AG09309 (cell line): Measurements from ENCODE around the gene DUSP15.

Experiments used
- DNase-seq: peaks from one replicate; pipeline ENCODE4 v3.0.0-alpha.2; 2010; ENCODE audit warnings: low read depth
- H3K4me3 ChIP-seq: 2 replicates; pipeline ENCODE4 v1.5.1; 2011; ENCODE audit warnings: mild to moderate bottlenecking, low read depth, low read length, moderate library complexity; ENCODE audit not compliant: control insufficient read depth
- TF ChIP-seq, protein P1 (sequence below): IDR thresholded peaks from 2 replicates; pipeline ENCODE4 v1.5.1; 2011; ENCODE audit warnings: mild to moderate bottlenecking, low read depth, low read length, inconsistent platforms; ENCODE audit not compliant: insufficient read depth, control insufficient read depth; ENCODE audit errors: missing control alignments

Gene DUSP15

DNA sequence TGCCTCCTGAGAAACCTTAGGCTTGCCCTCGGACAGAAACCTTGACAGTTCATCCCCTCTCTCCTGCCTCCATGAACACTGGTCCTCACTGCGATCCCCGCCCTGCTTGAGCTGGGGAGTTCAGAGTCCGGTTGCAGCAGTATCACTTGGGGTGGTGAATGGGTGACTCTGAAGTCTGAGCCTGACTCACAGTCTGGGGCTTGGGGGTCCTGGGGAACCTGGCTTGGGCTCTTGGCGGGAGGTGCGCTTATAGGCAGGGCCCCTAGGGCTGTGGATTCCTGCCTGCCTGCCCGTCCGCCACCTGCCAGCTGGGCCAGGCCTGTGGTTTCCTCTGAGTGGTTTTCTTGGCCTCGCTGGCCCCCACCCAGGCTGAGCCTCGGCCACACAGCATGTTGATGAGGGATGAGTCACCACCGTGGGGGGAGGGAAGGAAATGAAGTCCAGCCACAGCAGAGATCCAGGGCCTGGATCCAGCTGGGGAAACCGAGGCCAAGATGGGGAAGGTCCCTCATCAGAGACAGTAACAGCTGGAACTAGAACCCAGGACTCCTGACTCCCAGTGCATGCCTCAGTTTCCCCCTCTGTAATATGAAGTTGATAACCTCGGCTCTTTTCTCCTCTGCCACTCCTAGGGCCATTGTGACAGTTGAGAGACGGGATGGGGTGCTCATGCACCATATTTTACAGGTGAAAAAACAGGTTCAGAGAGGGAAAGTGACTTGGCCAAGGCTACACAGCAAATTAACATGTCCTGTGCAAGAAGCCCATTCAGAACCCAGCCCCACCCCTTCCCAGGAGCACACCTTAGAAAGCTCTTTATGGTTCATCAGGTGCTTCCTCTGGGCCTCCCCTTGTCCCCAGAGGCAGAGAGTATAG lies 34.1 kb downstream of the DUSP15 start:
- TF ChIP-seq, protein P1, sequence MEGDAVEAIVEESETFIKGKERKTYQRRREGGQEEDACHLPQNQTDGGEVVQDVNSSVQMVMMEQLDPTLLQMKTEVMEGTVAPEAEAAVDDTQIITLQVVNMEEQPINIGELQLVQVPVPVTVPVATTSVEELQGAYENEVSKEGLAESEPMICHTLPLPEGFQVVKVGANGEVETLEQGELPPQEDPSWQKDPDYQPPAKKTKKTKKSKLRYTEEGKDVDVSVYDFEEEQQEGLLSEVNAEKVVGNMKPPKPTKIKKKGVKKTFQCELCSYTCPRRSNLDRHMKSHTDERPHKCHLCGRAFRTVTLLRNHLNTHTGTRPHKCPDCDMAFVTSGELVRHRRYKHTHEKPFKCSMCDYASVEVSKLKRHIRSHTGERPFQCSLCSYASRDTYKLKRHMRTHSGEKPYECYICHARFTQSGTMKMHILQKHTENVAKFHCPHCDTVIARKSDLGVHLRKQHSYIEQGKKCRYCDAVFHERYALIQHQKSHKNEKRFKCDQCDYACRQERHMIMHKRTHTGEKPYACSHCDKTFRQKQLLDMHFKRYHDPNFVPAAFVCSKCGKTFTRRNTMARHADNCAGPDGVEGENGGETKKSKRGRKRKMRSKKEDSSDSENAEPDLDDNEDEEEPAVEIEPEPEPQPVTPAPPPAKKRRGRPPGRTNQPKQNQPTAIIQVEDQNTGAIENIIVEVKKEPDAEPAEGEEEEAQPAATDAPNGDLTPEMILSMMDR, result no peak
- no peak overlapping the region for H3K4me3 ChIP-seq
- DNase-seq, result peak; percentile 51

DNA sequence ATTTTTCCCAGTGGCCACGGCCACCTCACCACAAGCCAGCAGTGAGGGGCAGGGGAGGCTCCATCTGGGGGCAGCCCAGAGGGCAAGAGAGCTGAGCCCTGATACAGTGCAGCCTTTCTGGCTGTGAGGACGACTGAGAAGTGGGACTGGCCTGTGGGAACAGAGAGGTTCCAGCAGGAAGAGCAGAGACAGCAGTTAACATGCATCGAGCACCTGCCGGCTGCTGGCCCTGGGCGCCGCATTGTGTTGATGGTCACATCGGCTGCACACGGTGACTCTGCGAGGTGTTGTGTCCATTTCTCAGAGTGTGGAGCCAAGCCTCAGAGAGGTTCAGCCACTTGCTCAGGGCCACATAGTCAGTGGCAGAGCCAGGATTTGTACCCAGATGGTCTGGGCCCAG lies 34.8 kb downstream of the DUSP15 start:
- TF ChIP-seq, protein P1, result no peak
- no peak overlapping the region for H3K4me3 ChIP-seq
- DNase-seq, result no peak

GRCh38 chr20:31833931-31834521 lies 36.3 kb downstream of the DUSP15 start:
- DNase-seq, result no peak
- no peak overlapping the region for H3K4me3 ChIP-seq
- TF ChIP-seq, protein P1, result no peak

GRCh38 chr20:31833130-31833930 lies 37.0 kb downstream of the DUSP15 start:
- no peak for DNase-seq
- no peak overlapping the region for H3K4me3 ChIP-seq
- TF ChIP-seq, protein P1, result peak; percentile 90

GRCh38 chr20:31831771-31832306 lies 38.5 kb downstream of the DUSP15 start:
- no peak for DNase-seq
- TF ChIP-seq, protein P1, result no peak

DNA sequence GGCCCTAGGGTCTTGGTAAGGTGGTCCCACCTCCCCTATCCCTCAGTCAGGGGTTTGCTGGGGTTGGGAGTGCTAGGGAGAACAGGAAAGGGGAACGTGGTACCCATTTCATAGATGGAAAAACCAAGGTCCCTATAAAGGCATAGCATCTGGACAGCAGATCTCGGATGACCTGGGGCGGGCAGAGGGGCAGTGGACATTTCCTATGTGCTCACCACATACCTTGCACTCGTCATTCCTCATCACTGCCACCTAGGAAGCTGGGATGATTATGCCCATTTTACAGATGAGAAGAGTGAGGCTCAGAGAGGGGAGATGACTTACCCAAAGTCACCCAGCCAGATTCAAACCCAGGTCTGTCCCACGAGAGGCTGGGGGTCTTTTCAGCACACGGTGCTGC lies 39.1 kb downstream of the DUSP15 start:
- H3K4me3 ChIP-seq, result no peak overlapping the region
- TF ChIP-seq, protein P1, result no peak

More at GRCh38 chr20:31831771-31832306, 38.5 kb downstream of the DUSP15 start:
- H3K4me3 ChIP-seq, result no peak overlapping the region

More for the DNA sequence above, 39.1 kb downstream of the DUSP15 start:
- no peak for DNase-seq
